ENCODE measurements around the gene ARL3. TPM values are rescaled to one million over a fixed set of nuclear protein-coding genes. Genes with fewer than 3 reads are reported as not detected.

ARL3 gene
- total and polyA plus RNA-seq, 12 donors, result 5.0 to 17.8 (median 13.6) TPM

DNA sequence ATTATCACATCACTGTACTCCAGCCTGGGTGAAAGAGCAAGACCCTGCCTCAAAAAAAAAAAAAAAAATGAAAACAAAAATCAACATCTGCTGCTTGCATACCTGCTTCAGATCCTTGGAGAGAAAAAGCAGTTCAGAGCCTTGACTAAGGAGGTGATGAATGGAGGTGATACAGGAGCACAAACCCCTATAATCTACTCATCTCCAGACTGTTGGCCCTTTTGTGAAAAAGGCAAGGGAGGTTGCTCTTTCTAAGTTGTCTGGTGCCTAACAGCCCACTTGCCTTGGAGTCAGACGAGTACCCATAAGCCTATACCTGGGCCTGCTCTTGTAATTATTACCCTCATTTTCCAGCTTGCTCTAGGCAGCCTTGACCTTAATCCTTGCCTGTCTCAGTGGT, 1.7 kb upstream of the ARL3 start:
- peaks cover 7 to 47% (median 28%) of the 10 kb centered on the region in 9 donors for H3K4me1 ChIP-seq
- H3K36me3 ChIP-seq, result no peaks in the 10 kb centered on the region
- TF ChIP-seq, protein P1, sequence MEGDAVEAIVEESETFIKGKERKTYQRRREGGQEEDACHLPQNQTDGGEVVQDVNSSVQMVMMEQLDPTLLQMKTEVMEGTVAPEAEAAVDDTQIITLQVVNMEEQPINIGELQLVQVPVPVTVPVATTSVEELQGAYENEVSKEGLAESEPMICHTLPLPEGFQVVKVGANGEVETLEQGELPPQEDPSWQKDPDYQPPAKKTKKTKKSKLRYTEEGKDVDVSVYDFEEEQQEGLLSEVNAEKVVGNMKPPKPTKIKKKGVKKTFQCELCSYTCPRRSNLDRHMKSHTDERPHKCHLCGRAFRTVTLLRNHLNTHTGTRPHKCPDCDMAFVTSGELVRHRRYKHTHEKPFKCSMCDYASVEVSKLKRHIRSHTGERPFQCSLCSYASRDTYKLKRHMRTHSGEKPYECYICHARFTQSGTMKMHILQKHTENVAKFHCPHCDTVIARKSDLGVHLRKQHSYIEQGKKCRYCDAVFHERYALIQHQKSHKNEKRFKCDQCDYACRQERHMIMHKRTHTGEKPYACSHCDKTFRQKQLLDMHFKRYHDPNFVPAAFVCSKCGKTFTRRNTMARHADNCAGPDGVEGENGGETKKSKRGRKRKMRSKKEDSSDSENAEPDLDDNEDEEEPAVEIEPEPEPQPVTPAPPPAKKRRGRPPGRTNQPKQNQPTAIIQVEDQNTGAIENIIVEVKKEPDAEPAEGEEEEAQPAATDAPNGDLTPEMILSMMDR (IDR thresholded peaks at IDR 0.05), result no peak
- 89% methylated on average over 1 of the region's 1 CpG for WGBS, 2 donors
- no peaks in the 10 kb centered on the region for H3K9me3 ChIP-seq
- ATAC-seq (no peak), DNase-seq (no peak)
- H3K27me3 ChIP-seq, result no peaks in the 10 kb centered on the region
- intact Hi-C loops (cut with DNase I), result loop anchor here in 4 of 10 donors (10.0 kb wide), 3 partner anchors 71 to 529 kb away; partner anchors contain the start of genes ACTR1A (in 2 of the 4), SUFU (in 2 of the 4), RPEL1 (in 1 of the 4) and TRIM8 (in 1 of the 4)
- H3K27ac ChIP-seq, result no peak overlapping the region
- no peak overlapping the region for H3K4me3 ChIP-seq

DNA sequence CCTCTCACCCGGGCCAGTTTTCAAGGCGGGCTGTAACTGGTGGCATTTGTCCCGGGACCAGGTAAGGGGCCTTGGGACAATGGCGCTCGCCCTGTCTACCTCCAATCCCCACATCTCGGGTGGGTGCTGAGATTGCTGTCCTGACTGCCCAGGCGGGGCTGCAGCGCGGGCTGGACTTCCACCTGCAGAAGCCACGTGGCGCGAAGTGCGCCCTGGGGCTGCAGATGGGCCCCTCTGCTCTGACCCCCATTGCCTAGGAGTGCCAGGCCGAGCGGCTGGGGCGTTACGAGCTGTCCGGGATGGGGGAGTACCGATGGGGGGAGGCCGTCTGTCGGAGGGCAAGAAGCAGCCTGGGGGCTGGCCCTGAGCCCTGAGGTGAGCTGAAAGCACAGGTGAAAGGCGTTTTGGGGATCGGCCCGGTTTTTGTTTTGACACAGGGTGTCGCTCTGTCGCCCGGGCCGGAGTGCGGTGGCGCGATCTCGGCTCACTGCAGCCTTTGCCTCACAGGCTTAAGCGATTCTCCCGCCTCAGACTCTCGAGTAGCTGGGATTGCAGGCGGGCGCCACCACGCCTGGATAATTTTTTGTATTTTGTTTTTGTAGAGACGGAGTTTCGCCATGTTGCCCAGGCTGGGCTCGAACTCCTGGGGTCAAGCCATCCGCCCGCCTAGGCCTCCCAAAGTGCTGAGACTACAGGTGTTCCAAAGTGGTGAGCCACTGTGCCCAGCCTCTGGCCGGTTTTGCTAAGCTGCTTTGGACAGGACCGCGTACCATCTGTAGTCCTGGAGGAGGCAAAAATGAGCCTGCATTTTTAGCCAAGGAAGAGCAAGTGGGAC, 641 bp upstream of the ARL3 start, which contains the start of gene SFXN2:
Gene SFXN2 (plus strand): TSS at position 16 of the 835 bp plus-strand sequence. CDS start 12,001 bp downstream, outside the sequence.
- intact Hi-C loops (cut with DNase I), result loop anchor here in 6 of 10 donors (5.0 to 10.0 kb wide), 6 partner anchors 38 to 530 kb away; partner anchors contain the start of genes ACTR1A (in 2 of the 6), SUFU (in 2 of the 6), RPEL1 (in 1 of the 6) and TRIM8 (in 1 of the 6)
- Histone ChIP-seq H3K27ac (peak within 1 kb of the TSS; percentile 13 to 89 (median 83)), H3K4me1 (peaks cover 11 to 56% (median 33%) of the 10 kb centered on the region in 9 donors), H3K36me3 (no peaks in the 10 kb centered on the region), H3K9me3 (no peaks in the 10 kb centered on the region), H3K4me3 (peak within 1 kb of the TSS; percentile 66 to 99 (median 92)), H3K27me3 (no peaks in the 10 kb centered on the region)
- WGBS, 2 donors, result 6 to 7% methylated on average over 46 of the region's 46 CpGs
- DNase-seq (peak in 1 of 2 donors; percentile 38), ATAC-seq (peak in 4 of 8 donors; percentile 1 to 13 (median 8))
- TF ChIP-seq, protein P1 (IDR thresholded peaks at IDR 0.05), result no peak

DNA sequence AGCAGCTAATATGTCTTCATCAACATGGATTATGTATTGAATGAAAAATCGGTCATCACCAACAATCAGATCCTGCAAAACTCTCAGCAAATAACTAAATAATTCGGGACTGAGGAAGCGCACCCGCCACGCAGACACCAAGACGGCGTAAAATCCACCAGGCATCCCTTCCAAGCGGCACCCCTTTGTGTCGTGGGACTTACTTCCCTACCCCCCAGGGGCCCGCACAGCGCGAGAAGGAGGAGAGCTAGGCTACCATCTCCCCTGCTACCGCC, 721 bp downstream of the ARL3 start:
- Histone ChIP-seq H3K9me3 (no peaks in the 10 kb centered on the region), H3K36me3 (no peaks in the 10 kb centered on the region), H3K4me3 (peak overlapping the region; percentile 66 to 99 (median 92)), H3K27me3 (no peaks in the 10 kb centered on the region), H3K4me1 (peaks cover 9 to 50% (median 30%) of the 10 kb centered on the region in 9 donors), H3K27ac (peak overlapping the region; percentile 13 to 89 (median 83))
- intact Hi-C loops (cut with DNase I), result loop anchor here in 6 of 10 donors (2.0 to 10.0 kb wide), 7 partner anchors 36 to 531 kb away; partner anchors contain the start of genes ACTR1A (in 2 of the 6), SUFU (in 2 of the 6), RPEL1 (in 1 of the 6) and TRIM8 (in 1 of the 6)
- WGBS, 2 donors, result 0 to 1% methylated on average over 13 of the region's 13 CpGs
- ATAC-seq (peak; percentile 22 to 69 (median 46)), DNase-seq (no peak)
- TF ChIP-seq, protein P1 (IDR thresholded peaks at IDR 0.05), result peak in 2 of 9 donors; percentile 18 to 50

DNA sequence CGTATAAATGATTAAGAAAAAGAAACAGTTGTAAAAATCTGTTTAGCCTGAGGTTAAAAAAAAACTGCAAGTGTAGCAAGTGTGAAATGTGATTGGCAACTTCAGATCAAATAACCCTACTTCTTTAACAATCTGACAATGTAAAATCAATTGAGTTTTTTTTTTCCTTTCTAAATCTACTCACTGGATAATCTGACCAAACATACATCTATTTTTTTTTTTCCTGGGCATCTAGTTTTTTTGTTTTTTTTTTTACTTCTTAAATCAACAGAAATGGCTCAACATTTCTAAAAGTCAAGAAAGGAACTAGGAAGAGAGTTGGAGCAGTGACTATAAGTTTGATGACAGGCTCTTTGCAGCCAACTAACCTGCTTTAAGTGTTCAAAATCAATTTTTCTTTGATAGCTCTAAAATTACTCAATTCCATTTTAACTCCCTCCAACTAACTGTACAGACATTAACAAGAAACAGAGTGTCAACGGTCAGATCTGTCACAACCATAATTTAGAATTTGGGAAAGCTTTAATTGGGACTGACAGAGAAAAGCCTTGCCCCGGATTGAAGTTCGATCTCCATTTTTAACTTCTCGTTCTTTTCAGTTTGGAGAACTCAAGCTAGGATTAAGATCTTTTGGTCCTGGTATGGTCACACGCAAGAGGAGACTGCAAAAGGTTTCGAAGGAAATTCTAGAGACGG, 1.2 kb downstream of the ARL3 start:
- ATAC-seq (no peak), DNase-seq (no peak)
- peak overlapping the region; percentile 66 to 99 (median 92) for H3K4me3 ChIP-seq
- no peaks in the 10 kb centered on the region for H3K9me3 ChIP-seq
- peak overlapping the region in 9 of 10 donors; percentile 76 to 89 (median 84) for H3K27ac ChIP-seq
- no peaks in the 10 kb centered on the region for H3K27me3 ChIP-seq
- H3K36me3 ChIP-seq, result no peaks in the 10 kb centered on the region
- intact Hi-C loops (cut with DNase I), result loop anchor here in 6 of 10 donors (2.0 to 10.0 kb wide), 7 partner anchors 36 to 532 kb away; partner anchors contain the start of genes ACTR1A (in 2 of the 6), SUFU (in 2 of the 6), RPEL1 (in 1 of the 6) and TRIM8 (in 1 of the 6)
- peaks cover 7 to 45% (median 28%) of the 10 kb centered on the region in 9 donors for H3K4me1 ChIP-seq
- WGBS, 2 donors, result 11% methylated on average over 8 of the region's 8 CpGs
- TF ChIP-seq, protein P1 (IDR thresholded peaks at IDR 0.05), result no peak

All from heart right ventricle (tissue), 16 donors.